Suprapubic skin (tissue), 4 donors: ENCODE data around the gene MARK3. TPM values are rescaled to one million over a fixed set of nuclear protein-coding genes. Genes with fewer than 3 reads are reported as not detected.
"Not testable (repeated sequence)": the region's sequence is repeated elsewhere in the genome, so short reads cannot be mapped to it uniquely, and the experiment has no call there.

ENCODE experiments used
- DNase-seq, 2 donors: peaks; one replicate each; pipeline ENCODE4 v3.0.0-alpha.2; 2019; ENCODE audit warnings: low spot score in 2 of 2
- H3K27ac ChIP-seq: fragments of 200-600 bp; sonication (generic); one replicate; pipeline ENCODE4 v1.5.1; 2019
- H3K27me3 ChIP-seq: fragments of 200-600 bp; sonication (generic); one replicate; pipeline ENCODE4 v1.5.1; 2019
- H3K36me3 ChIP-seq: fragments of 200-600 bp; sonication (generic); one replicate; pipeline ENCODE4 v1.5.1; 2019
- H3K4me1 ChIP-seq: fragments of 200-600 bp; sonication (generic); one replicate; pipeline ENCODE4 v1.5.1; 2019
- H3K4me3 ChIP-seq: fragments of 200-600 bp; sonication (generic); one replicate; pipeline ENCODE4 v1.5.1; 2019; ENCODE audit warnings: mild to moderate bottlenecking
- H3K9me3 ChIP-seq: fragments of 200-600 bp; sonication (generic); one replicate; pipeline ENCODE4 v1.5.1; 2019
- EP300 ChIP-seq: sonication (generic); formaldehyde crosslinking; IDR thresholded peaks from one replicate; pipeline ENCODE4 v1.6.1; 2017; ENCODE audit warnings: antibody characterized with exemption
- POLR2A ChIP-seq, 2 donors: fragments of 450-650 bp; IDR thresholded peaks; one replicate each; pipeline ENCODE4 v1.6.1; 2017; ENCODE audit warnings: antibody characterized with exemption in 2 of 2, mild to moderate bottlenecking in 2 of 2, moderate library complexity in 2 of 2
- POLR2AphosphoS5 ChIP-seq, 3 donors: sonication (generic); formaldehyde crosslinking; IDR thresholded peaks; one replicate each; pipeline ENCODE4 v1.6.1; 2017; ENCODE audit warnings: antibody characterized with exemption in 3 of 3
- WGBS: methylation state at CpG from one replicate; pipeline ENCODE4 v1.1.5; 2018; 5-methylcytosine and 5-hydroxymethylcytosine counted together
- total RNA-seq, 4 donors: library from RNA; depleted of rRNA; stranded (reverse); fragments of >200 nt; gene quantifications; one replicate each; pipeline ENCODE4 v1.1.0, GENCODE V29; 2016
- TF ChIP-seq, protein P1 (sequence below), 2 donors: fragments of 200-600 bp in 1 of 2; fragments of 450-650 bp in 1 of 2; sonication (generic) in 1 of 2; IDR thresholded peaks; one replicate each; pipeline ENCODE4 v1.5.1; 2016 to 2019; ENCODE audit warnings: antibody characterized with exemption in 2 of 2, mild to moderate bottlenecking in 1 of 2, moderate library complexity in 1 of 2

The MARK3 gene
- total RNA-seq, 4 donors from 2014 or later, result 44.6 to 95.2 (median 57.2) TPM

DNA sequence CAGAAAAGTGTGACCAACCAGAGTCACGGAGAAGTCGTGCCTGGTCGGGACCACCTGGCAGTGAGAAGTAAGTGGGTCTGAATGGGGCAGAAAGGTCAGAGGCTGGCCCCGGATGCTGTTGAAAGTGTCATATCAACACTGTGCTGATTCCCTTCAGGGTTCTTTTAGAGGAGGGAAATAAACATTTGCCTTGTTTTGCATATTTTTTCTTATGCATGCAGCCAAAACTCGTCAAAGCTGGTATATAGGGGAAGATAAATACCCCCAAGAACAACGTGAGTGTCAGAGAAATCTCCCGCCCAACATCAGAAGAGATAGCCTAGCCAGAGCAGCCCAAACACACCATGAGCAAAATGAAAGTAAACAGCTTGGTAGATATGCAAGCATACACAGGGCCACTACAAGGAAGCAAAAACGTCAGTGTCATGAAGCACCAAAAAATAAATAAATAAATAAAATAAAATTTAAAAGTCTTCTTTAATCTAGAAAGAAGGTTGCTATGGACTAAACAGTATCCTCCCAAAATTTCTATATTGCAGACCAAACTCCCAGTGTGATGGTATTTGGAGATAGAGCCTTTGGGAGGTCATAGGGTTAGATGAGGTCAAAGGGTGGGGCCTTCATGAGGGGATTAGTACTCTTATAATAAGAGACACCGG is 29.1 kb upstream of the MARK3 start:
- WGBS, result 43% methylated on average over 9 of the region's 9 CpGs
- Histone ChIP-seq H3K4me1 (no peaks in the 10 kb centered on the region), H3K36me3 (no peaks in the 10 kb centered on the region), H3K4me3 (peak overlapping the region; percentile 18), H3K27me3 (peaks cover 2% of the 10 kb centered on the region), H3K27ac (no peak overlapping the region), H3K9me3 (no peaks in the 10 kb centered on the region)
- TF ChIP-seq POLR2A (IDR thresholded peaks at IDR 0.05) (no peak), EP300 (no peak), POLR2AphosphoS5 (IDR thresholded peaks at IDR 0.05) (no peak)
- TF ChIP-seq, protein P1, sequence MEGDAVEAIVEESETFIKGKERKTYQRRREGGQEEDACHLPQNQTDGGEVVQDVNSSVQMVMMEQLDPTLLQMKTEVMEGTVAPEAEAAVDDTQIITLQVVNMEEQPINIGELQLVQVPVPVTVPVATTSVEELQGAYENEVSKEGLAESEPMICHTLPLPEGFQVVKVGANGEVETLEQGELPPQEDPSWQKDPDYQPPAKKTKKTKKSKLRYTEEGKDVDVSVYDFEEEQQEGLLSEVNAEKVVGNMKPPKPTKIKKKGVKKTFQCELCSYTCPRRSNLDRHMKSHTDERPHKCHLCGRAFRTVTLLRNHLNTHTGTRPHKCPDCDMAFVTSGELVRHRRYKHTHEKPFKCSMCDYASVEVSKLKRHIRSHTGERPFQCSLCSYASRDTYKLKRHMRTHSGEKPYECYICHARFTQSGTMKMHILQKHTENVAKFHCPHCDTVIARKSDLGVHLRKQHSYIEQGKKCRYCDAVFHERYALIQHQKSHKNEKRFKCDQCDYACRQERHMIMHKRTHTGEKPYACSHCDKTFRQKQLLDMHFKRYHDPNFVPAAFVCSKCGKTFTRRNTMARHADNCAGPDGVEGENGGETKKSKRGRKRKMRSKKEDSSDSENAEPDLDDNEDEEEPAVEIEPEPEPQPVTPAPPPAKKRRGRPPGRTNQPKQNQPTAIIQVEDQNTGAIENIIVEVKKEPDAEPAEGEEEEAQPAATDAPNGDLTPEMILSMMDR (IDR thresholded peaks at IDR 0.05), result no peak
- no peak for DNase-seq

DNA sequence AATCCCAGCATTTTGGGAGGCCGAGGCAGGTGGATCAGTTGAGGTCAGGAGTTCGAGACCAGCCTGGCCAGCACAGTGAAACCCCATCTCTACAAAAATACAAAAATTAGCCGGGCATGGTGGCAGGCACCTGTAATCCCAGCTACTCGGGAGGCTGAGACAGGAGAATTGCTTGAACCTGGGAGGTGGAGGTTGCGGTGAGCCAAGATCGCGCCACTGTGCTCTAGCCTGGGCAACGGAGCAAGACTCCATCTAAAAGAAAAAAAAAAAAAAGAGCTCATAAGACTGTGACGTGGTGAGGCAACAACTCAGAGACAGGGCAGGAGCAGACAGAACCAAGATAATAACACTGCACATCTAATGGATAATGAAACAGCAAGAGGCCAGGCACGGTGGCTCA is 27.7 kb upstream of the MARK3 start:
- H3K9me3 ChIP-seq, DNase-seq, H3K27ac ChIP-seq, H3K36me3 ChIP-seq, H3K4me3 ChIP-seq, H3K27me3 ChIP-seq, H3K4me1 ChIP-seq: not testable (repeated sequence)
- 92% methylated on average over 10 of the region's 10 CpGs for WGBS

DNA sequence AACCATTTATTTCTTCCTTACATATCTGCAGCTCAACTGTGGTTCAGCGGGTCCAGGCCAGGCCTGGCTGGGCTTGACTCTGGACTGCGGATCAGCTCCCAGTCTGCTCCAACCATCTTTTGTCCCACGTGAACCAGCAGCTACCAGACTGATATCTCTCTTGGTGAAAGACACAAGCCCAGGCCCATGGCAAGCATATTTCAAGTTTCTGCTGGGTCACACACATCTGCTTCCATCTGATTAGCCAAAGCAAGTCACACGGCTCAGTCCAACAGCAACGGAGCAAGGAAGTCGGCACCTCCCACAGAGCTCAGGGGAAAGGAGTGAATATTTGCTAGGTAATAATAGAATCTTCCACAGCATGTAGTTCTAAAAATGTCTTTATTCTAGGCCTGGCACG is 24.7 kb upstream of the MARK3 start:
- WGBS, result 80% methylated on average over 7 of the region's 7 CpGs
- H3K4me1 ChIP-seq, result no peaks in the 10 kb centered on the region
- no peak for DNase-seq
- H3K9me3 ChIP-seq, result peaks cover 8% of the 10 kb centered on the region
- H3K36me3 ChIP-seq, result no peaks in the 10 kb centered on the region
- no peak overlapping the region for H3K4me3 ChIP-seq
- TF ChIP-seq POLR2AphosphoS5 (IDR thresholded peaks at IDR 0.05) (no peak), POLR2A (IDR thresholded peaks at IDR 0.05) (no peak), EP300 (no peak)
- TF ChIP-seq, protein P1 (IDR thresholded peaks at IDR 0.05), result no peak
- no peak overlapping the region for H3K27ac ChIP-seq
- no peaks in the 10 kb centered on the region for H3K27me3 ChIP-seq

DNA sequence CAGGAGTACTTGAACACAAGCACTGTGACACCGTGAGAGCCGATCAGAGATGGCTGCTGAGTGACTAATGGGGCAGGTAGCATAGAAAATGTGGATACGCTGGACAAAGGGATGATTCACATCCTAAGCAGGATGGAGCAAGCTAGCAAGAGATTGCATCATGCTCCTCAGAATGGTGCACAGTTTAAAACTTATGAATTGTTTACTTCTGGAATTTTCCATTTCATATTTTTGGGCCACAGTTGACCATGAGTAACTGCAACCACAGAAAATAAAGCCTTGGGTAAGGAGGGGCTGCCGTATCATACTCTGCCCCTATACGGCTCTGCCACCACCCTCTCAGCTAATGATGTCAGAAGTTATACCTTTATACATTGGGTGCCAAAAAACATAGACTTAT is 23.3 kb upstream of the MARK3 start:
- DNase-seq, result no peak
- Histone ChIP-seq H3K27ac (no peak overlapping the region), H3K9me3 (peaks cover 8% of the 10 kb centered on the region), H3K36me3 (no peaks in the 10 kb centered on the region), H3K4me3 (no peak overlapping the region), H3K27me3 (no peaks in the 10 kb centered on the region), H3K4me1 (no peaks in the 10 kb centered on the region)
- TF ChIP-seq EP300 (no peak), POLR2AphosphoS5 (IDR thresholded peaks at IDR 0.05) (no peak), POLR2A (IDR thresholded peaks at IDR 0.05) (no peak)
- TF ChIP-seq, protein P1 (IDR thresholded peaks at IDR 0.05), result no peak
- WGBS, result 68% methylated on average over 5 of the region's 5 CpGs

DNA sequence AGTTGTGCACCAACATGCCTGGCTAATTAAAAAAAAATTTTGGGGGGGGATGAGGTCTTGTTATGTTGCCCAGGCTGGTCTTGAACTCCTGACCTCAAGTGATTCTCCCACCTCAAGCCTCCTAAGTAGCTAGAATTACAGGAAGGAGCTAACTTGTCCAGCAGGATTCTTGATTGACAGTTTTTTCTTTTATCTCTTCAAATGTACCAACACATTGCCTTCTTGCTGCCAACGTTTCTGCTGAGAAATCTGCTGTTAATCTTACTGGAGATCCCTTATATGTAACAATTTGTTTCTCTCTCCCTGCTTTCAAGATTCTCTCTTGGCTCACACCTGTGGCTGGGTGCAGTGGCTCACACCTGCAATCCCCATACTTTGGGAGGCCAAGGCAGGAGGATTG is 22.4 kb upstream of the MARK3 start:
- H3K4me3 ChIP-seq, result no peak overlapping the region
- no peak for DNase-seq
- 52% methylated on average over 1 of the region's 1 CpG for WGBS
- H3K9me3 ChIP-seq, result peaks cover 8% of the 10 kb centered on the region
- no peak overlapping the region for H3K27ac ChIP-seq
- H3K27me3 ChIP-seq, result no peaks in the 10 kb centered on the region
- H3K4me1 ChIP-seq, result no peaks in the 10 kb centered on the region
- TF ChIP-seq POLR2A (IDR thresholded peaks at IDR 0.05) (no peak), EP300 (no peak), POLR2AphosphoS5 (IDR thresholded peaks at IDR 0.05) (no peak)
- TF ChIP-seq, protein P1 (IDR thresholded peaks at IDR 0.05), result no peak
- no peaks in the 10 kb centered on the region for H3K36me3 ChIP-seq

DNA sequence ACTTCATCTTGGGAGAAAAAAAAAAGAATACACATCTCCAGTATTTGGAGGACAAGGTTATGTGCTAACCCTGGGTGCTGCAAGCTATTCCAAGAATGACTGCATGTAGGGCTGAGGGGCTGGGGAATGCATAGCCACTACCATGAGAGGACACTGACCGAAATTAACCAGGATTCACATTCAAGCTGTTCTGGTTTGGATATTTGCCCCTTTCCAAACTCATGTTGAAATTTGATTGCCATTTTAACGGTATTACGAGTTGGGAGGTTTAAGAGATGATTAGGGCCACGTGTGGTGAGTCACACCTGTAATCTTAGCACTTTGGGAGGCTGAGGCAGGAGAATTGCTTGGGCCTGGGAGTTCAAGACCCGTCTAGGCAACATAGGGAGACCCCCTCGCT is 18.5 kb upstream of the MARK3 start:
- Histone ChIP-seq H3K36me3 (no peaks in the 10 kb centered on the region), H3K9me3 (peaks cover 8% of the 10 kb centered on the region), H3K27me3 (no peaks in the 10 kb centered on the region), H3K4me3 (no peak overlapping the region), H3K27ac (no peak overlapping the region), H3K4me1 (no peaks in the 10 kb centered on the region)
- DNase-seq, result peak in 1 of 2 donors; percentile 1
- TF ChIP-seq POLR2AphosphoS5 (IDR thresholded peaks at IDR 0.05), result no peak
- no peak for TF ChIP-seq EP300
- TF ChIP-seq POLR2A (IDR thresholded peaks at IDR 0.05), result no peak
- TF ChIP-seq, protein P1 (IDR thresholded peaks at IDR 0.05), result no peak
- 87% methylated on average over 6 of the region's 6 CpGs for WGBS
